ENCODE measurements around the gene DNM3.

DNM3 gene

DNA sequence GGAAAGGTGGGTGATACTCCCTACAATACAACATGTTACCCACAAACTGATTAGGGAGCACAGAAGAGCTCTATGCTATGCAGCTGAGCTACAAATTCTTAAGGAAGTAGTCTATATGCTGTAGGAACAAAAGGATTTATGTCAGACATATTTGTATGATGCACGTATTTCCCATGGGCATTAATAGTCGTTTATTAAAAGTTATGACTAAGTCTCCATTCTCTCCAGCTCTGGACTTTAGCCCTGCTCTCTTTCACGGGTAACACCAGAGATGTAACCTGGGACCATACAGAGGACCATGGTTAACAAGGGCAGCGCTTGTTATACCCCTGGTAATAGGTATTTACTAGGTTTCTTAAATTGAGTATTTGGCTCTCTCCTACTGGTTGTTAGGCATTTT lies 411.0 kb downstream of the DNM3 start:
- TF ChIP-seq, protein P1, sequence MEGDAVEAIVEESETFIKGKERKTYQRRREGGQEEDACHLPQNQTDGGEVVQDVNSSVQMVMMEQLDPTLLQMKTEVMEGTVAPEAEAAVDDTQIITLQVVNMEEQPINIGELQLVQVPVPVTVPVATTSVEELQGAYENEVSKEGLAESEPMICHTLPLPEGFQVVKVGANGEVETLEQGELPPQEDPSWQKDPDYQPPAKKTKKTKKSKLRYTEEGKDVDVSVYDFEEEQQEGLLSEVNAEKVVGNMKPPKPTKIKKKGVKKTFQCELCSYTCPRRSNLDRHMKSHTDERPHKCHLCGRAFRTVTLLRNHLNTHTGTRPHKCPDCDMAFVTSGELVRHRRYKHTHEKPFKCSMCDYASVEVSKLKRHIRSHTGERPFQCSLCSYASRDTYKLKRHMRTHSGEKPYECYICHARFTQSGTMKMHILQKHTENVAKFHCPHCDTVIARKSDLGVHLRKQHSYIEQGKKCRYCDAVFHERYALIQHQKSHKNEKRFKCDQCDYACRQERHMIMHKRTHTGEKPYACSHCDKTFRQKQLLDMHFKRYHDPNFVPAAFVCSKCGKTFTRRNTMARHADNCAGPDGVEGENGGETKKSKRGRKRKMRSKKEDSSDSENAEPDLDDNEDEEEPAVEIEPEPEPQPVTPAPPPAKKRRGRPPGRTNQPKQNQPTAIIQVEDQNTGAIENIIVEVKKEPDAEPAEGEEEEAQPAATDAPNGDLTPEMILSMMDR (IDR thresholded peaks at IDR 0.05; ENCODE audit: low read depth, low read length) = no peak
- DNase-seq (ENCODE audit: extremely low read depth, low read depth) = no peak

DNA sequence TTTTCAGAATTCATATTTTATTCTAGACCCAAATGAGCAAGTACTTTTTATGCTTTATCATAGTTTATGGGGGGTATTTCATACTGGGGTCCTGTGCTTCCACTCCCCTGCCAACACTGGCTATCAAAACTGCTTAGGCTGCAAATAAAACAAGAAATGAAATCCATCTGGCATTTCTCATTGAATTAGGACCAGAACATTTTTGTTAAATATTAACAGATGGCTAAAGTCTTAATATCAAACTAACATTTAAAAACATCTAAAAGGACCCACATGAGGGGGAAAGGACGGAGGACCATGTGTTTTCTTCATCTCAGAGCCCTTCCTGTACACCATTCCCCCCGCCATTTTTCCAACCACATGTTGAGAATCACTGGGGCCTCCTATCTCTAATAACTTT lies 411.7 kb downstream of the DNM3 start:
- DNase-seq (ENCODE audit: extremely low read depth, low read depth) = no peak
- TF ChIP-seq, protein P1 (IDR thresholded peaks at IDR 0.05; ENCODE audit: low read depth, low read length) = no peak

DNA sequence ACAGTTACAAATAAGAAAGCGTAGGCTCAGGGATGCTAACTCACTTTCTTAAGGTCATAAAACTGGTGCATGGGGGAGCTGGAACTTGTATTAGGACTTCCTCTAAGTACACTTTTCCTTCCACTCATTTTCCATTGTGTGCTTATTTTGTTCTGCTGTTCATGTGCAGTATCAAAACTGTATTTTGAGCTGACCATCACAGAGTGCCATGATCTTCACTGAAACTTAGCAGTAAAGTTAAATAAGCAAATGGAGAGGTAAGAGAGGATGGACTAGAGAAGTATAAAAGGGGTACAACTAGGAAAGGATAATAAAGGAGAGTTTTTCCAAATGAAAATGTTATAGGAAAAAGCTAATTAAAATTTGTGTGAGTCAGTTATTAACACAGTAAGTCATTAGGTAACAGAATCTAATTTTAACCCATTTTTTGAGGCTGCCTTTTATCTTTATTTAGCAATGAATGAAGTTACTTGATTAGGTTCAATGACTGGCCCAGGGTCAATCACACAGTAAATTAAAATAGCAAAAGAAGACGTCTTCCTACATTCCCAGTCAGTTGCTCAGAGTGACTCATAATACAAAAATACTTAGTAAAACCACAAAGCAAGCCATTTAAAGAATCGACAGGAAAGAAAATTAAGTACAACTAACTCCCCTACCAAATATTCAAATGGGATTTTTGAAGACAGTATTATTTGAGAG lies 413.4 kb downstream of the DNM3 start:
- TF ChIP-seq, protein P1 (IDR thresholded peaks at IDR 0.05; ENCODE audit: low read depth, low read length) = no peak
- DNase-seq (ENCODE audit: extremely low read depth, low read depth) = peak; percentile 49

DNA sequence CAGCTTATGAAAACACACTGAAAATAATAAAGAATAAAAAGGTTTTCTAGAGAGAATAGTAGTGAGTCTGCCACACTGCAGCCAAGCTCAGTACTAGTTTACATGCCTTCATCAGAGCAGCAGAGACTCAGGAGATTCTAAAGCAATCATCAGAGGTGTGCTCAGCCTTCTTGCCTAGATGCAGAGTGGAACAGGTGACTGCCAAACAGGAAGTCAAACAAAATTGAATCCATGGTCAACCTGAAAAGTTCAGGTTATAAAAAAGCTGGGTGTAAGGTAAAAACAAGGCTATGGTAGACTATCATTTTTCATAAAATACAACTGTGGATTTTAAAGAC lies 413.9 kb downstream of the DNM3 start:
- DNase-seq (ENCODE audit: extremely low read depth, low read depth) = no peak
- TF ChIP-seq, protein P1 (IDR thresholded peaks at IDR 0.05; ENCODE audit: low read depth, low read length) = no peak

DNA sequence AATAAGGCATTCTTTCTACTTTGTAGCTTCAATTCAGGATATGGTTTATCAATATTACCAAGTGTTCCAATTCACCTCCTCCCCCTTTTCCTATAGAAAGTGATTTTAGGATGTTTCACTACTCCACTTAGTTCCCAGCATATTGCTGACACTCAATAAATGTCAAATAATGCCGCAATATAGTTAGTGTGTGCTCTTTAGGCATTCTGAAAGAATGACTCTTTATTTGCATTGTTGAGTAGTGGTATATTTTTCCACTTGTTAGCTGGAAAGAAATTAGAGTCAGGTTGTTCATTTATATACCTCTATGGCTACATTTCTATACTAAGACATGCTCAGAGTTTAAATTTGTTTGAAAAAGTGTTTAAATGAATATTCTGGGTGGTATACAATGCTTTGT lies 424.6 kb downstream of the DNM3 start:
- DNase-seq (ENCODE audit: extremely low read depth, low read depth) = no peak
- TF ChIP-seq, protein P1 (IDR thresholded peaks at IDR 0.05; ENCODE audit: low read depth, low read length) = no peak

DNA sequence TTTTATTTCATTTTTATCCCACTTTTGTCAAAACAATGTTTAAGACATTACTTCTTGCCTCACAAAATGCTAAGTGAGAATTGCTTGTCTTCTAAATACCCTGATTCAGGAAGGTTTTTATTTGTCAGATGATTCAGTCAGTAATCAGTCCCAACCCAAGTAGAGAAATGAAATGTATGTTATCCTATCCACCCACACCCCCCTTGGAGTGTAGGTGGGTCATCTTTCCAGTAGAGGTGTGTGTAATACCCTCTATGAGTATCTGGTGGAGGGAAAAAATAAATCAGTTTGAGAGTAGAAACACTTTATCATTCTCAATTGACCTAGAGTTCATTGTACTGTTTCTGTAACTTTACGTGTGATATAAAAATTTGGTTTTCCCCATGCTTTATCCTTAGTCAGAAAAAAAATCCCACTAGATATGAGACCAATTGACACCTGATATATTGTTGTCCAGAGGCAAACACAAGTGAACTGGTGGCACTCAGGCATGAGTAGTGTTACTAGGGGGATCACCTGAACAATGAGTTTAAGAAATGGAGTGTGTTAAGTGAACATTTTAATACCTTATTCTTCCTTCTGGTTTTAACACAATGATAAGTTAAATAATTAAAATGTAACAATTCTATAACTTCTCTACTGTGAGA lies 425.4 kb downstream of the DNM3 start:
- DNase-seq (ENCODE audit: extremely low read depth, low read depth) = no peak
- TF ChIP-seq, protein P1 (IDR thresholded peaks at IDR 0.05; ENCODE audit: low read depth, low read length) = no peak

DNA sequence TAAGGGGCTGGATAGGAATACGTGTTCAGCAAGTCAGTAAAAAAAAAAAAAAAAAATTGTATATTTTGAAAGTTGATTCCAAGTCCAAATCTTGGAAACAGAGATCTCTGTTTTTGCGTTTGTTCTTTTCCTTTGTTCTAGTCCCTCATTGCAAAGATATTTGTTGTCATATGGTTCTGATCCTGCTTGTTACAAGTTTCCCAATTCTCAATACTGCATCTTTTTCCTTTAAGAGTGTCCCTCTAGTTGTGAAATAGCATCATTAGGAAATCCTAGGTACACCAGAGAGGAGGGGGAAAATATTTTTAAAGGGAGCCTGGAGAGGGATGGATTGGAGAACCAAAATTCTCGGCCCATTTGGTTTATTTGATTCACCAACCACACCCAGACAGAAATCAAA lies 426.9 kb downstream of the DNM3 start:
- peak; percentile 32 for DNase-seq (ENCODE audit: extremely low read depth, low read depth)
- TF ChIP-seq, protein P1 (IDR thresholded peaks at IDR 0.05; ENCODE audit: low read depth, low read length) = no peak

All from AG09319 (cell line).